ENCODE results near the gene TDRD12.

DNA sequence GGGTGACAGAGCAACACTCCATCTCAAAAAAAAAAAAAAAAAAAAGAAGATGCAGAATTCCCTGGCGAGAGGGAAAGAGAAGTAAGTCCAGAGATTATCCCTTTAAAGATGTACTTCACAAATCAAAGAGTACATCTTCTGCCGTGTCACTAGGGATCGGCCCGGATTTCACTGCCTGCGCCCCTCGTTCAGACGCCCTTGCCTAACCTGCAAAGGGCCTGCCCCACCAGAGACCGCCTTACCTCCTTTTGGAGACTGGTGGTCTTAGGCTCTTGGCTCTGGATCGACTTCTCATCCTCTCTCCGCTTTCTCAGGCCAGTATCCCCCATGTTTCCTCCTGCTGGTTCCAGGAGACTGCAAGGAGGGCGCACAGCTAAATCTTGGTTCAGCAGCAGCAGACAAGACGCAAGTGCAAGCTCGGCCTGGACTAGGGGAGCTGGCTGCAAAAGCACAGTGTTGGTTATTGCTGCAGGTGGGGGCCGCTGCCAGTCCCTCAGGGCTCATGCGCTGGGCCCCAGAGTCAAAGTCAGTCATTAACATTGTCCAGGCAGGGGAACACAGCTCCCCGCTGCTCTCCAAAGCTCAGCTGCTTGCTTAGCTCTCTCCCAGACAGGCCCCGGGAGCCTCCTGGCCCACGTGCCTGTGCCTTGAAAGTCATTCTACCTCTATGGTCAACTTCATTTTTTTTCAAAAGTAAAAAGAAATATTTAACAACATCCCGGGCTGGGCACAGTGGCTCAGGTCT lies 148.8 kb downstream of the TDRD12 start:
- TF ChIP-seq POLR2A (IDR thresholded peaks at IDR 0.05) (no peak), EP300 (IDR thresholded peaks at IDR 0.05) (no peak)
- TF ChIP-seq, protein P1, sequence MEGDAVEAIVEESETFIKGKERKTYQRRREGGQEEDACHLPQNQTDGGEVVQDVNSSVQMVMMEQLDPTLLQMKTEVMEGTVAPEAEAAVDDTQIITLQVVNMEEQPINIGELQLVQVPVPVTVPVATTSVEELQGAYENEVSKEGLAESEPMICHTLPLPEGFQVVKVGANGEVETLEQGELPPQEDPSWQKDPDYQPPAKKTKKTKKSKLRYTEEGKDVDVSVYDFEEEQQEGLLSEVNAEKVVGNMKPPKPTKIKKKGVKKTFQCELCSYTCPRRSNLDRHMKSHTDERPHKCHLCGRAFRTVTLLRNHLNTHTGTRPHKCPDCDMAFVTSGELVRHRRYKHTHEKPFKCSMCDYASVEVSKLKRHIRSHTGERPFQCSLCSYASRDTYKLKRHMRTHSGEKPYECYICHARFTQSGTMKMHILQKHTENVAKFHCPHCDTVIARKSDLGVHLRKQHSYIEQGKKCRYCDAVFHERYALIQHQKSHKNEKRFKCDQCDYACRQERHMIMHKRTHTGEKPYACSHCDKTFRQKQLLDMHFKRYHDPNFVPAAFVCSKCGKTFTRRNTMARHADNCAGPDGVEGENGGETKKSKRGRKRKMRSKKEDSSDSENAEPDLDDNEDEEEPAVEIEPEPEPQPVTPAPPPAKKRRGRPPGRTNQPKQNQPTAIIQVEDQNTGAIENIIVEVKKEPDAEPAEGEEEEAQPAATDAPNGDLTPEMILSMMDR (IDR thresholded peaks at IDR 0.05) = no peak
